NB4 (cell line): ENCODE results near the gene NOVA2.

Experiments
- DNase-seq: peaks from one replicate; pipeline ENCODE4 v3.0.0; 2010; ENCODE audit warnings: low read depth
- H3K4me3 ChIP-seq: one replicate; pipeline ENCODE4 v1.5.1; 2011; ENCODE audit warnings: mild to moderate bottlenecking, low read depth, low read length, moderate library complexity
- MYC ChIP-seq: IDR thresholded peaks from 2 replicates; pipeline ENCODE4 v1.6.1; 2011; ENCODE audit warnings: low read depth, low read length
- POLR2A ChIP-seq: IDR thresholded peaks from 2 replicates; pipeline ENCODE4 v1.6.1; 2011; ENCODE audit warnings: mild to moderate bottlenecking; ENCODE audit not compliant: insufficient read length; ENCODE audit errors: extremely low read depth
- TF ChIP-seq, protein P1 (sequence below): IDR thresholded peaks from 2 replicates; pipeline ENCODE4 v1.6.1; 2011; ENCODE audit warnings: low read depth, low read length
- TF ChIP-seq, protein P2 (sequence below): IDR thresholded peaks from one replicate; pipeline ENCODE4 v1.5.1; 2012; ENCODE audit warnings: low read depth, low read length

The NOVA2 gene

DNA sequence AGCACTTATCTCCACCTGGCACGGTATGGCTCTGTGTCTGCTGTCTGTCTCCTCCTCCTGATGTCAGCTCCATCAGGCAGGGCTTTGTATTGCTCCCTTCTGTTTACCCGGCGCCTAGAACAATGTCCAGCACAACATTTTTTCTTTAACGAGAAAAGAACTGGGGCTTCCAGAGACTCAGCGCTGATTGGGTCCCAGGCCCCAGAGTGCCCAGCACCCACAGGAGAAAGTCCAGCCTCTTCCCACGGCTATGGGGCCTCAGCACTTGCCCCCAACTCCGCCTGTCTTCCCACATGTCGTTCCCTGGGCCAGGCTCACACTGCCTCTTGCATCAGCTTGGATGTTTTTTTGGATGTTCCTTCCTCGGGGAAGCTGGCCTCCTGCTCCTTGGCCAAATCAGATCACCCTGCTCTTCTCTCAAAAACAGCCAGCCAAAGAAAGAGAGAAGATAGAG, 78.1 kb downstream of the NOVA2 start:
- TF ChIP-seq, protein P1, sequence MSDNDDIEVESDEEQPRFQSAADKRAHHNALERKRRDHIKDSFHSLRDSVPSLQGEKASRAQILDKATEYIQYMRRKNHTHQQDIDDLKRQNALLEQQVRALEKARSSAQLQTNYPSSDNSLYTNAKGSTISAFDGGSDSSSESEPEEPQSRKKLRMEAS, result no peak
- TF ChIP-seq, protein P2, sequence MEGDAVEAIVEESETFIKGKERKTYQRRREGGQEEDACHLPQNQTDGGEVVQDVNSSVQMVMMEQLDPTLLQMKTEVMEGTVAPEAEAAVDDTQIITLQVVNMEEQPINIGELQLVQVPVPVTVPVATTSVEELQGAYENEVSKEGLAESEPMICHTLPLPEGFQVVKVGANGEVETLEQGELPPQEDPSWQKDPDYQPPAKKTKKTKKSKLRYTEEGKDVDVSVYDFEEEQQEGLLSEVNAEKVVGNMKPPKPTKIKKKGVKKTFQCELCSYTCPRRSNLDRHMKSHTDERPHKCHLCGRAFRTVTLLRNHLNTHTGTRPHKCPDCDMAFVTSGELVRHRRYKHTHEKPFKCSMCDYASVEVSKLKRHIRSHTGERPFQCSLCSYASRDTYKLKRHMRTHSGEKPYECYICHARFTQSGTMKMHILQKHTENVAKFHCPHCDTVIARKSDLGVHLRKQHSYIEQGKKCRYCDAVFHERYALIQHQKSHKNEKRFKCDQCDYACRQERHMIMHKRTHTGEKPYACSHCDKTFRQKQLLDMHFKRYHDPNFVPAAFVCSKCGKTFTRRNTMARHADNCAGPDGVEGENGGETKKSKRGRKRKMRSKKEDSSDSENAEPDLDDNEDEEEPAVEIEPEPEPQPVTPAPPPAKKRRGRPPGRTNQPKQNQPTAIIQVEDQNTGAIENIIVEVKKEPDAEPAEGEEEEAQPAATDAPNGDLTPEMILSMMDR, result no peak
- H3K4me3 ChIP-seq, result no peak overlapping the region
- no peak for DNase-seq

DNA sequence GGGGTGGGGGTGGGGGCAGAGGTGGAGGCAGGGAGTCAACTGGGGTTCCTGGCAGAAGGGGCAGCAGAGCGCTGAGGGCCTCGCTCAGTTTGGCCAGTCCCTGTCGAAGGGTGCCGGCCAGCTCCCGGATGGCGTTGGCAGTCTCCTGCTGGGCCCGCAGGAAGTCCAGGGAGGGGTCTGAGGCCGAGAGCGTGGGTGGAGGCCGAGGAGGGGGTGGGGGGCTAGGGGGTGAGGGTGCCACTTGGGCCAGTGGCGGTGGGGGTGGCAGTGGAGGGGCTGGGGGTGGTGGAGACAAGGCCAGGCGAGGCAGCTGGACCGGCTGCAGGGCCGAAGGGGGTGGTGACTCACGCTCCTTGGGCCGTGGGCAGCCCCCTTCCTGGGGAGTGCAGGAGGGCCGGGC, 82.8 kb downstream of the NOVA2 start:
- TF ChIP-seq POLR2A, result no peak
- TF ChIP-seq, protein P2, result no peak
- TF ChIP-seq, protein P1, result no peak
- TF ChIP-seq MYC, result no peak
- DNase-seq, result no peak

DNA sequence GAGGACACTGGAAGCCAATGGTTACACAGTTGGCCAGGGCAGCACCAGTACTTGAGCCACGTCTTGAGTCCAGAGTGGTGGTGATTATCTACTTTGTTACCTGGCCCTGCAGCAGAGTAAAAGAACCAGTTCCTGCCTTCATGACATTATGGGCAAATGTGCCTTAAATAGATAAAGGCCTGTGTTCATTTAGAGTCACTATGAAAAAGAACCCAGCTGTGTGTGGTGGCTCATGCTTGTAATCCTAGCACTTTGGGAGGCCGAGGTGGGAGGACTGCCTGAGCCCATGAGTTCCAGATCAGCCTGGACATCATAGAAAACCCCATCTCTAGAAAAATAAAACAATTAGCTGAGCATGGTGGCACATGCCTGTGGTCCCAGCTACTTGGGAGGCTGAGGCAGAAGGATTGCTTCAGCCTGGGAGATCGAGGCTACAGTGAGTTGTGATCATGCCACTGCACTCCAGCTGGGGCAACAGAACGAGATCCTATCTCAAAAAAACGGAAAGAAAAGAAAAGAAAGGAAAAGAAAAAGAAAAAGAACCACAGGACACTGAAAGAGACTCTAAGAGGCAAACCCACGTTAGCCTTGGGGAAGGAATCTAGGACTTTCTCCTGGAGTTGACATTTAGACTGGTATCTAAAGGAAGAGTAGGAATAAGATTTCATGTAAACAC, 84.3 kb downstream of the NOVA2 start:
- TF ChIP-seq POLR2A, result no peak
- TF ChIP-seq, protein P2, result no peak
- TF ChIP-seq MYC, result no peak
- TF ChIP-seq, protein P1, result no peak
- H3K4me3 ChIP-seq, result no peak overlapping the region

More for the DNA sequence above, 82.8 kb downstream of the NOVA2 start:
- no peak overlapping the region for H3K4me3 ChIP-seq

DNA sequence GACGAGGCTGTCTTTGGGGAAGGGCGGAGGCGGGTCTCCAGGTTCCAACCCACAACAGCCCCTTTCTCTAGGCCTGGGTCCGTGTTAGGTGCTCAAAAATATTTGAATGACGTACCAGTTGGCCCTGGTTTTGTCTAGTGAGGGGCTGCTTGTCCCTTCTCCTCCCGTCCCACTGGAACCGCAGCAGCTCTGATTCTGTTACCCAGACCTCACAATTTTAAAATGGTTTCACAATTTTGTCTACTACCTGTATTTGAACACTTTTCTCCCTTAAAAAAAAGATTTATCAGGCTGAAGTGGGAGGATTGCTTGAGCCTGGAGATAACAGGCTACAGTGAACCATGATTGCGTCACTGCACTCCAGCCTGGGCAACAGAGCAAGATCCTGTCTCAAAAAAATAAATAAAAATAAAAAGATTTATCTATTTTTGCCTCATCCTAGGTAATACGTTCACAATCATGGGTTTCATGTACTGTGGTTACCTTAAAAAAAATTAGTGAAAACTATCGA, 86.4 kb downstream of the NOVA2 start:
- TF ChIP-seq, protein P1, result no peak
- TF ChIP-seq, protein P2, result no peak
- TF ChIP-seq POLR2A (no peak), MYC (no peak)
- peak overlapping the region; percentile 76 for H3K4me3 ChIP-seq
- DNase-seq, result no peak

More for the DNA sequence above, 84.3 kb downstream of the NOVA2 start:
- peak; percentile 4 for DNase-seq

DNA sequence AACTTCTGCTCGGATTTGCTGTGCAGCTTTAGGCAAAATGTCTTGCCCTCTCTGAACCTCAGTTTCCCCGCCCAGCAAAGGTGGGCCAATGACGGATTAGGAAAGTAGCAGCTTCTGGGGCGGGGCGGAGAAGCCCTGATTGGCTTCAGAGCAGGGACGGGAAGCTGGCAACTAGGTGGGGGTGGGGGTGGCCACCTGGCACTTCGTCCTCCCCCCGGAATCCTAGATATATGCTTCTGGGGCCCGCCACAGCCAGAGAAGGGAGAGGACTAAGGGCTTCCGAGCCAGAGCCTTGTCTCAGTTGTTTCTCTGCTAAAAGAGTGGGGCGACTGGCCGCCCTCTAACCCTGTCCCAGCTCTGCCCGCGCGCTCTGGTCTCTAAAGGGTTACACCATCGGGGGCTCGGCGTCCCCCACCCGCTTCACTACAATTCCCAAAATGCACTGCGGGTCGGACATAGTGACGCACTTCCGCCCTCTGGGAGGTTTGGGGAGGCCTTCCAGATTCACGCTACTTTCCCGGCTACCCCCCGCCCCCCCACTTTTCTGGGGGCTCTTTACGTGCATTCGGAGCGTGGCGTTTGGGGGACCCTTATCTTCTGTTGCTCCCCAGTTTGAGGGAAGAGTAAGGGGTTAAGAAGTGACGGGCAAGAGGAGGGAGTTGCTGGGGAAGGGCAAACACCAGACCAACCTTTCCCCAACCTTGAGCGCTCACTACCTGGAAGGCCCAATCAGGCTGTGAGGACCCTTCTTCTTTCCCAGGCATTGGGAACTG, 87.1 kb downstream of the NOVA2 start:
- H3K4me3 ChIP-seq, result peak overlapping the region; percentile 76

More for the DNA sequence above, 87.1 kb downstream of the NOVA2 start:
- TF ChIP-seq, protein P2, result no peak
- TF ChIP-seq POLR2A (peak; percentile 60), MYC (peak; percentile 82)
- TF ChIP-seq, protein P1, result peak; percentile 70
- peak; percentile 98 for DNase-seq
